ENCODE results near the gene BACH2.

The BACH2 gene

DNA sequence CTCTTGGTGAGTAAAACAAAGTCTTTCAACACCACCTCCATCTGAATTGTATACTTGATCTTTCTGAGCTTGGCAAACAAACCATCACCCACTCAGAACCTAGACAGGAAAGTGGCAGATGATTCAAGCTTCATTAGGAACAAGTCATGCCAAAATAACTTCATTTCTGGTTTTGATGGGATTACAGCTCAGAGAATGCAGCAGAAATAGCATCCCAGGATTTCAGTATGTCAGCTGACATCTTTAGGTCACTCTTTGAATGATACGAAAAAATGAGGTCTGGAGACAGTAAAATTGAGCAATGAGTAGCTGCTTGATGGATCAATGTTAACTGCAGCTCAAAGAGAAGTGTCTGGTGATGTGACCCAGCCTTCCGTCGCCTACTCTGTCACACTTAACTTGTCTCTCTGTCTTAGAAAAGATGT, 310.0 kb downstream of the BACH2 start:
- TF ChIP-seq, protein P1, sequence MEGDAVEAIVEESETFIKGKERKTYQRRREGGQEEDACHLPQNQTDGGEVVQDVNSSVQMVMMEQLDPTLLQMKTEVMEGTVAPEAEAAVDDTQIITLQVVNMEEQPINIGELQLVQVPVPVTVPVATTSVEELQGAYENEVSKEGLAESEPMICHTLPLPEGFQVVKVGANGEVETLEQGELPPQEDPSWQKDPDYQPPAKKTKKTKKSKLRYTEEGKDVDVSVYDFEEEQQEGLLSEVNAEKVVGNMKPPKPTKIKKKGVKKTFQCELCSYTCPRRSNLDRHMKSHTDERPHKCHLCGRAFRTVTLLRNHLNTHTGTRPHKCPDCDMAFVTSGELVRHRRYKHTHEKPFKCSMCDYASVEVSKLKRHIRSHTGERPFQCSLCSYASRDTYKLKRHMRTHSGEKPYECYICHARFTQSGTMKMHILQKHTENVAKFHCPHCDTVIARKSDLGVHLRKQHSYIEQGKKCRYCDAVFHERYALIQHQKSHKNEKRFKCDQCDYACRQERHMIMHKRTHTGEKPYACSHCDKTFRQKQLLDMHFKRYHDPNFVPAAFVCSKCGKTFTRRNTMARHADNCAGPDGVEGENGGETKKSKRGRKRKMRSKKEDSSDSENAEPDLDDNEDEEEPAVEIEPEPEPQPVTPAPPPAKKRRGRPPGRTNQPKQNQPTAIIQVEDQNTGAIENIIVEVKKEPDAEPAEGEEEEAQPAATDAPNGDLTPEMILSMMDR (IDR thresholded peaks at IDR 0.05; ENCODE audit: control insufficient read depth, insufficient read depth, low read depth, low read length, missing control alignments), result no peak

DNA sequence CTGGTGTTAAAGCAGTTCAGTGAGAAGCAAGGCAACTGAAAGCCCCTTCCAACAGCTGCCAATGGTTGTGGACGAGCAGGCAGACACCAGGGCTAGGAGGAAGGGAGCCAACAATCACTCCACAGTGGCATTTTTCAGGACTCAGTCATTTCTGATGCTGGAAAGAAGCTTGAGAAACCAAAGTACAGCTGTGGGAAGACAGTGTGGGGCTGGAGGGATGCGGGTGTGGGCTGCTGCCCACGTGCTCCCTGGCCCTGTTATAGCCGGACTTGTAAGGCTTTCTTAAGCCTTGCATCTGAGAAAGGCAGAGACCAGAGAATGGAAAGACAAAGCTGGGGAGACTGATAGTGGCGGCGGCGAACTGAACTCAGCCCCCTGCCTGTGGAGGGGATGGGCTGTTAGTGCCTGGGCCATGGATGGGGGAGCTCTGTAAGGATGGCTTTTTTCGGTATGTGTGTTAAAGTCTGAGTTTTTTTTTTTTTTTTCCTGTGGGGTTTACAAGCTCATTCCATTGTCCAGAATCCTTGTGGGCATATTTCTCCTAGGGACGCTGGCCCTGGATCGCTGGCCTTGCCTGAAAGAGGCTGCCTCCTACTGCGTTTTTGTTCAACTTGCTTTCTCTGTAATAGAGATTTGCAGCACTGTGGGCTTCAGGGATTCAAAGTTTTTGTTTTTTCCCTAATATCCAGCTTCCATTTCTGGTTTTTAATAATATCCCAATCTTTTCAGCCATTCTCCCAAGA, 310.7 kb downstream of the BACH2 start:
- H3K4me3 ChIP-seq (ENCODE audit: control insufficient read depth, low read depth, low read length), result no peak overlapping the region
- TF ChIP-seq, protein P1 (IDR thresholded peaks at IDR 0.05; ENCODE audit: control insufficient read depth, insufficient read depth, low read depth, low read length, missing control alignments), result no peak
- DNase-seq (ENCODE audit: low read depth), result peak; percentile 78

More for the DNA sequence above, 310.0 kb downstream of the BACH2 start:
- peak; percentile 66 for DNase-seq (ENCODE audit: low read depth)
- H3K4me3 ChIP-seq (ENCODE audit: control insufficient read depth, low read depth, low read length), result no peak overlapping the region

DNA sequence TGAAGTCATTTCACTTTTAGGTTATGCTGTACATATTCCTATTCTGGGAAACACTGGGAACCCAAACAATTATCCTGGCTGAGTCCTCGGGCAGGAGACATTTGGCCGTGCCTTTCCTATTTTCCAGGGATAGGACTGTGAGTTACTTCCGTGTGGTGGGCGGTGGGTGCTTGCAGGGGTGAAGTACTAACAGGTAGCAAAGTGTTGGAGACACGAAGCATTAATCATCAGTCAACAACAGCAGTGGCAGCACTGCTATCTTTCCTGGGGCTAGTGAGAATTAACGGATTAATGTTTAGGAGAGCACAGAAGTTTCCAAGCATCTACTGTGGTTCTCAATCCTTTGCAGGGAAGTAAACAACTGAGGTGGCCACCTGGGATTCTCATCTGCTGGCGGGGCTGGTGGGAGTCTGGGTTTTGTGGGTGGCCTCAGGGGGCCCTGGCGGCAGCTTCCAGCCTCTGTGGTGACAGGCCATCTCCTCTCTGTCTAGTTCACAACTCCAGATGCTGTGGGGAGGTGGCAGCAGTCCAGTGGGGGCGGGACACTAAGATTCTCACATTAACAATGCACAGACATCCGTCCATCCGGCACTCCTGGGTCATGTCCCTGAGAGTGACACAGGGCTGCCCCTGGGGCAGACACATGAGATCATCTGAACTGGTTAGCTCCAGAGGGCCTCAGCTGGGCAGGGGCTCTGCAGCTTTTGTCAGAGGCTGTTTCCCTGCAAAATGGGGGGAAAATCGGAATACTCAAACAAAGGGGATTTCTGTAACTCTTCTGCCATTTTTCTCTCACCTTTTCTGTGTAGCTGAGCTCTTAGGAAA, 311.5 kb downstream of the BACH2 start:
- TF ChIP-seq, protein P1 (IDR thresholded peaks at IDR 0.05; ENCODE audit: control insufficient read depth, insufficient read depth, low read depth, low read length, missing control alignments), result no peak
- no peak for DNase-seq (ENCODE audit: low read depth)
- no peak overlapping the region for H3K4me3 ChIP-seq (ENCODE audit: control insufficient read depth, low read depth, low read length)

DNA sequence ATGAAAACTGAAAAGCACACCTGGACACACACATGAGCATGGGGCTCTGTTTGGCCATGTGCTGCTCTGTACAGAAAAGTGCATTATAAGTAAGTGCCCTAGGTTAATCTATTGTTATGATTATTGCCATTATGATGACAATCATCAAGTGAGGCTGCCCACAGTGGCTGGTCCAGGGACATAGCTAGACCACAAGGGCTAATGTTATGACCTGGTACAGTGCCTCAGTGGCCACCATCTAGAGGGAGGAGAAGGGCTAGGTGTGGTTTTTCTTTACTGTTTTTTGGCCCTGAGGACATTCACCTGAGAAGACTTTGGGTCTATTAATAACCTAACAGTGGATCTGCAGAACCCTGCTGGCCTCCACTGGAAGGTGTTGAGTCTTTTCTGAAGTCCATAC, 316.3 kb downstream of the BACH2 start:
- no peak for DNase-seq (ENCODE audit: low read depth)
- TF ChIP-seq, protein P1 (IDR thresholded peaks at IDR 0.05; ENCODE audit: control insufficient read depth, insufficient read depth, low read depth, low read length, missing control alignments), result no peak
- H3K4me3 ChIP-seq (ENCODE audit: control insufficient read depth, low read depth, low read length), result no peak overlapping the region

DNA sequence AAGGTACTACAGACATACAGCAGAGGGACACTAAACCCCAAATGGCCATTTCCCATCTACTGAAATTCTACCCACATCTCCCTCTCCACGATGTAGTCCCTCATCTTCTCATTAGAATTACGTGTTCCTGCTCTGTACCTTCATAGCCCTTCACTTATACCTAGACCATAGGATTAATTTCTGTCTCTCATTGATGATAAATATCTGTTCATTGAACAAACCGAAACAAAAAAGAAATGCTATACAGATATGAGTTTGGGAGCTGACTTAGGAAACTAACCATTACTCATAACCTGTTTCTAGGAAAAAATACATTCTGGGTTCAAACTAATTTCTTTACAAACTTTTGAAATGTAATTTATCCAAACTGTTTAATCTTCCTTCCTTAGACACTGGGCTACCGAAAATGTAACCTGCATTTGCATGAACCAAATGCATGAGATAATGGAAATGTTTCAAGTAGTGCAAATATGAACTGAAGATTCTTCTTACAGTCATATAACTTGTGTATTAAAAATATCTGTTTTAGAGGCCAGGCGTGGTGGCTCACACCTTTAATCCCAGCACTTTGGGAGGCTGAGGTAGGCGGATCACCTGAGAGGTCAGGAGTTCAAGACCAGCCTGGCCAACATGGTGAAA, 317.0 kb downstream of the BACH2 start:
- DNase-seq (ENCODE audit: low read depth), result no peak
- H3K4me3 ChIP-seq (ENCODE audit: control insufficient read depth, low read depth, low read length), result no peak overlapping the region
- TF ChIP-seq, protein P1 (IDR thresholded peaks at IDR 0.05; ENCODE audit: control insufficient read depth, insufficient read depth, low read depth, low read length, missing control alignments), result no peak

DNA sequence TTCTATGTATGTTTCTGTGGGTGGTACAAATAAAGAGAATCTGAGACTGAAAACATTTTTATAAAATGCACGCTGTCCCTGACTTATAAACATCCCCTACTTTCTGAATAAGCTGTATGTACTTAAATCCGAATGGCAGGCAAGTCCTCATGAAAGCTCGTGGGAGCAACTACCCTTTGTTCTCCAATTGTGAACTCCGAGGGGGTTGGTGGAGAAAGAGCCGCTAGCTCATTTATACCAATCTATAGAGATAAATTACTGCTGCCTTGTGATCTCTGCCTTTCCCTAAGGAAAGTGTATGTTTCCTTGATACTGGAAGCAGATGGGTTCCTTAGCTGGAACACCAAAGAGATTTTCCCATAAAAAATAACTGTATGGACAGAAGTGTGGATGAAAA, 317.9 kb downstream of the BACH2 start:
- TF ChIP-seq, protein P1 (IDR thresholded peaks at IDR 0.05; ENCODE audit: control insufficient read depth, insufficient read depth, low read depth, low read length, missing control alignments), result no peak
- DNase-seq (ENCODE audit: low read depth), result no peak
- no peak overlapping the region for H3K4me3 ChIP-seq (ENCODE audit: control insufficient read depth, low read depth, low read length)

Data from AG09309 (cell line).